Transverse colon (tissue), 4 donors: ENCODE measurements around the gene CNTN1. TPM values are rescaled to one million over a fixed set of nuclear protein-coding genes. Genes with fewer than 3 reads are reported as not detected.
A peak's percentile ranks its signal among the peaks of the same experiment; 100 is the strongest.

Experiments used
- DNase-seq: peaks from one replicate; pipeline ENCODE4 v3.0.0-alpha.2; 2019
- H3K27ac ChIP-seq, 4 donors: fragments of 200-600 bp; sonication (generic); 2 replicates each; pipeline ENCODE4 v1.5.1; 2016 to 2018; ENCODE audit warnings: inconsistent platforms in 4 of 4
- H3K27me3 ChIP-seq: fragments of 200-600 bp; sonication (generic); 2 replicates; pipeline ENCODE4 v1.5.1; 2017; ENCODE audit warnings: inconsistent platforms
- H3K36me3 ChIP-seq, 4 donors: fragments of 200-600 bp; sonication (generic); 2 replicates each; pipeline ENCODE4 v1.5.1; 2017 to 2019; ENCODE audit warnings: inconsistent platforms in 4 of 4
- H3K4me1 ChIP-seq, 4 donors: fragments of 200-600 bp; sonication (generic); 2 replicates each; pipeline ENCODE4 v1.5.1; 2017 to 2020; ENCODE audit warnings: inconsistent platforms in 4 of 4
- H3K4me3 ChIP-seq, 4 donors: fragments of 200-600 bp; sonication (generic); 1 replicate in 1 of 4; 2 replicates in 3 of 4; pipeline versions ENCODE4 v1.5.1 to v1.6.1; 2017 to 2019; ENCODE audit warnings: inconsistent platforms in 4 of 4
- H3K9me3 ChIP-seq, 2 donors: fragments of 200-600 bp; sonication (generic); 2 replicates each; pipeline ENCODE4 v1.5.1; 2017 to 2019; ENCODE audit warnings: inconsistent platforms in 2 of 2
- CTCF ChIP-seq, 5 experiments: fragments of 200-600 bp in 3 of 5; fragments of 450-650 bp in 2 of 5; sonication (generic) in 3 of 5; IDR thresholded peaks; 1 replicate in 2 of 5; 2 replicates in 3 of 5; pipeline ENCODE4 v1.5.1; 2016 to 2017; ENCODE audit warnings: antibody characterized with exemption in 5 of 5, inconsistent platforms in 3 of 5, mild to moderate bottlenecking in 2 of 5, moderate library complexity in 1 of 5
- EP300 ChIP-seq: sonication (generic); formaldehyde crosslinking; IDR thresholded peaks from one replicate; pipeline ENCODE4 v1.6.1; 2017; ENCODE audit warnings: antibody characterized with exemption, low read depth
- POLR2A ChIP-seq: fragments of 450-650 bp; IDR thresholded peaks from one replicate; pipeline ENCODE4 v1.6.1; 2016; ENCODE audit warnings: antibody characterized with exemption, mild to moderate bottlenecking, moderate library complexity
- POLR2AphosphoS5 ChIP-seq, 3 donors: sonication (generic); formaldehyde crosslinking; IDR thresholded peaks; one replicate each; pipeline ENCODE4 v1.6.1; 2016; ENCODE audit warnings: antibody characterized with exemption in 3 of 3
- WGBS, 2 donors: methylation state at CpG; one replicate each; pipeline ENCODE4 v1.1.5; 2018; ENCODE audit warnings: low coverage in 1 of 2; 5-methylcytosine and 5-hydroxymethylcytosine counted together
- in situ Hi-C, 4 donors: fragments of 200-750 bp; cut with MboI; loops; one replicate each; pipeline versions ENCODE4 v1.15.0 to v1.15.1; 2017; ENCODE audit warnings: low sequenced_read_pairs in 3 of 4, low pct_ligation_motif_present in 1 of 4, low pct_unique_long_range_greater_than_20kb in 1 of 4
- intact Hi-C: fragments of 100-400 bp; cut with DNase I; formaldehyde crosslinking; loops from one replicate; pipeline ENCODE4 v1.15.1; 2023; ENCODE audit warnings: low total_unique reads
- total RNA-seq, 4 donors: library from RNA; depleted of rRNA; stranded (reverse); fragments of >200 nt; gene quantifications; one replicate each; pipeline ENCODE4 v1.1.0, GENCODE V29; 2016

CNTN1 gene
- total RNA-seq, result 1 to 10 TPM in 2 of 4 donors, under 1 TPM in 2; 0.60 to 3.2 (median 1.4) TPM

DNA sequence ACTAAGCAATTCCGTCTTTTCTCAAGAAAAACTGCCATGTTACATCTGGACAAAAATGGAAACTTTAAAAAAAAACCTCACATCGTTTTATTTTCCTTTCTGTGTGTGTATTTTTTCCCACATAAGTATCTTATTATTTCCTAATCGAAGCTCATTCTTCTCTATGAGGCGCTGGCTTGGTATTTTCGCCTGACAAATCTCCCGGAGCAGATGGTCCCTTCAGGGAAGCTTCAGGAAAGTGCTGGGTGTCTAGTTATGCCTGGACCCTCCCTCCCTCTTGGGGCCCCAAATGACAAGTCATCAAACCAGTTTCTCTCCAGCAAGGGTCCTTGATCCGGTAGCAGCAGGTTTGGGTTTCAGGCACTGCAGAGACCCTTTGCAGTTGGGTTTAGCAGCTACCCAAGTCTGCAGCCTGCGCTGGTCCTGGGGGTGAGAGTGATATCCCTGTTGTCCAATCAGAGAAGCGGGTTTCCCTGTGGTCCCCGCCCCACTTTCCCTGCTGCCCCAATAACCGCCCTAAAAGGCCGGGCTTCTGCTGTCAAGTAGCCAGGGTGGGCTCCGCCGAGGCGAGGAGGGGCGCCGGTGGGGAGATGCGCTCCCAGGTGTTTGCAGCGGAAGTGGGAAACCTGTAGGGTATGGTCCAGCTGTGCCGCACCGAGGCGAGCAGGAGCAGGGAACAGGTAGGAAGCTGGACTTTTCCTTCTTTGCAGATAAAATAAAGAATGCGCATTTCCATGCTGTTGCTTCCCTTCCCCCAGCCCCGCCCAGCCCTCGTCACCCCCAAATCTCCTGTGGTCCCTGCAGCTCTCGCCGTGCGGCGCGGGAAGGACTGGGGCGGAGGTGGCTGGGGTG lies at the start of gene CNTN1:
Gene CNTN1, plus strand, starts transcription at position 527 of the 852 bp plus-strand sequence.
- H3K27ac ChIP-seq, result no peak within 1 kb of the TSS

DNA sequence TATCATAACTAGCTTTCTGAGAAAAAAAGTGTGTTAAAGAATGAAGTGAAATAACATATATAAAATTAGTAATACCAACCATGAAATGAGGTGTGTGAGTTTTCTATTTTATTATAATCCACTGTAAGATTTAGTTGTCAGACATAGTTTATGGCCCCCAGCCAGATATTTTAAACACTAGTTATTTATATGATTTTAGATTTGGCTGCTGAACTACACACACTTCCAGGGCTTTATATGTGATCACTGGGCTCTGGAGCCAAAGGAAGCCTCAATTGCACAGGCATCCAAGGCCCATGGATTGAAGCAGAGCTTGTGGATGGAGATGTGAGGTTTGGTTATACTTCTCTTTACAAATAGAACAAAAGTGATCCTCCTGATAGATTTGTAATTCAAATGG lies 48.7 kb upstream of the CNTN1 start:
- H3K36me3 ChIP-seq, result no peaks in the 10 kb centered on the region
- H3K4me3 ChIP-seq, result no peak overlapping the region
- TF ChIP-seq POLR2A (no peak), CTCF (IDR thresholded peaks at IDR 0.05) (no peak)
- in situ Hi-C loops (no loop called here), intact Hi-C loops (no loop called here)
- H3K27ac ChIP-seq, result no peak overlapping the region
- no peaks in the 10 kb centered on the region for H3K9me3 ChIP-seq
- no peaks in the 10 kb centered on the region for H3K27me3 ChIP-seq
- H3K4me1 ChIP-seq, result no peaks in the 10 kb centered on the region
- no peak for DNase-seq

More for the DNA sequence above, at the start of gene CNTN1:
- H3K9me3 ChIP-seq, result no peaks in the 10 kb centered on the region
- peaks cover 0 to 8% (median 4%) of the 10 kb centered on the region in 4 donors for H3K4me1 ChIP-seq
- no peak for TF ChIP-seq POLR2A
- TF ChIP-seq EP300, result no peak
- TF ChIP-seq POLR2AphosphoS5 (IDR thresholded peaks at IDR 0.05), result no peak
- TF ChIP-seq CTCF (IDR thresholded peaks at IDR 0.05), result no peak
- 4 to 13% methylated on average over 15 to 31 of the region's 31 CpGs for WGBS, 2 donors
- no peaks in the 10 kb centered on the region for H3K36me3 ChIP-seq
- DNase-seq, result peak; percentile 24
- H3K27me3 ChIP-seq, result peaks cover 35% of the 10 kb centered on the region
- in situ Hi-C loops (no loop called here), intact Hi-C loops (loop anchor here (10.0 kb wide), 1 partner anchor 717 kb away; no protein-coding TSS in a partner anchor)
- H3K4me3 ChIP-seq, result peak within 1 kb of the TSS; percentile 32 to 60 (median 40)

DNA sequence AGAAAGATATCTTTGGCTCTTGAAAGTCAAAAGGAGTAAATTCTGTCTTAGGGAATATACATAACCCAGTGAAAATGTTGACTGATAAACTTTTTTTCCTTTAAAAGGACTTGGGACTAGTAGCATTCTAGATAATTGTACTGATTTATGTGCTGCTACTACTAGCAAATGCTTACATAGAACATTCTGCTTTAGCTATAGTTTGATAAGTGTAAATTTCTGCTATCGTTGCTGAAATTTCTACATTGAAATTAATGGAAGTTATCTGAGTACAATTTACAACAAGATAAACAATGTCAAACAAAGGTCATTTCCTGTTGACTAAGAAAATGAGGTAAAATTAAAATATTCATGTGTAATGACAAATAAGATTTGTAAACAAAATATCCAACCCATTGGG lies 48.3 kb upstream of the CNTN1 start:
- intact Hi-C loops, result no loop called here
- TF ChIP-seq POLR2A (no peak), EP300 (no peak), CTCF (IDR thresholded peaks at IDR 0.05) (no peak), POLR2AphosphoS5 (IDR thresholded peaks at IDR 0.05) (no peak)

DNA sequence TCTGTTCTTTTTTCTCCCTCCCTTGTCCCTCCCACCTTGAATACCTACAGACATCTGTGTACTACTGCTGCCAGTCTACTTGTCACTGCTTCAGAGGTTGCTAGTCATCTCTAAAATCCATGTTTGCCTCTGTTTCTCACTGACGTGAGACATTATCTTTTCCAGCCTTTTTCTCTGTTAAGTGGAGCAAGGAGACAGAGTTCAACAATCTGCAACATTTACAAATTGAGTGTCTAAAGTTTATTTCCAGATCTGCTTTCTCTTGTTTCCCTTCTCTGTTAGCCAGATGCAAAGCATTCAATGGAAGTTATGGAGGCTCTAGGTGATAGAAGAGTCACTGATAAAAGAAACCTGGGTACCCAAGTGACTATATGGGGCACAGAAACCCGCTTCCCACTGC lies 47.5 kb upstream of the CNTN1 start:
- H3K4me3 ChIP-seq, result no peak overlapping the region
- H3K4me1 ChIP-seq, result no peaks in the 10 kb centered on the region
- H3K27ac ChIP-seq, result no peak overlapping the region
- in situ Hi-C loops (no loop called here), intact Hi-C loops (no loop called here)
- H3K9me3 ChIP-seq, result no peaks in the 10 kb centered on the region
- H3K27me3 ChIP-seq, result no peaks in the 10 kb centered on the region
- no peak for DNase-seq
- WGBS, 2 donors, result 67 to 69% methylated on average over 1 to 2 of the region's 2 CpGs
- no peaks in the 10 kb centered on the region for H3K36me3 ChIP-seq
- no peak for TF ChIP-seq POLR2AphosphoS5 (IDR thresholded peaks at IDR 0.05)
- no peak for TF ChIP-seq CTCF (IDR thresholded peaks at IDR 0.05)
- TF ChIP-seq EP300, result no peak
- TF ChIP-seq POLR2A, result no peak

More for the DNA sequence above, 48.3 kb upstream of the CNTN1 start:
- Histone ChIP-seq H3K36me3 (no peaks in the 10 kb centered on the region), H3K4me3 (no peak overlapping the region), H3K27ac (no peak overlapping the region), H3K9me3 (no peaks in the 10 kb centered on the region), H3K4me1 (no peaks in the 10 kb centered on the region), H3K27me3 (no peaks in the 10 kb centered on the region)
- no peak for DNase-seq
- in situ Hi-C loops, result no loop called here
- WGBS, 2 donors, result 34 to 43% methylated on average over 1 of the region's 1 CpG
